Prostate gland (tissue), 2 donors: Measurements from ENCODE around the gene TTLL6. TPM values are rescaled to one million over a fixed set of nuclear protein-coding genes. Genes with fewer than 3 reads are reported as not detected.

ENCODE experiments used
- DNase-seq: peaks from one replicate; pipeline ENCODE4 v3.0.0-alpha.2; 2019; ENCODE audit warnings: low spot score
- H3K27ac ChIP-seq, 2 donors: fragments of 200-600 bp; sonication (generic); 2 replicates each; pipeline ENCODE4 v1.5.1; 2017 to 2019
- H3K27me3 ChIP-seq: fragments of 200-600 bp; sonication (generic); replicated peaks from 2 replicates; pipeline ENCODE4 v1.5.1; 2019; ENCODE audit not compliant: insufficient read depth
- H3K36me3 ChIP-seq, 2 donors: fragments of 200-600 bp; sonication (generic); 1 replicate in 1 of 2; 2 replicates in 1 of 2; pipeline versions ENCODE4 v1.5.1 to v1.8.1; 2017 to 2019
- H3K4me1 ChIP-seq: fragments of 200-600 bp; sonication (generic); replicated peaks from 2 replicates; pipeline ENCODE4 v1.5.1; 2019
- H3K4me3 ChIP-seq, 2 donors: fragments of 200-600 bp; sonication (generic); 2 replicates each; pipeline ENCODE4 v1.5.1; 2017 to 2019
- H3K9me3 ChIP-seq: fragments of 200-600 bp; sonication (generic); 2 replicates; pipeline ENCODE4 v1.5.1; 2017
- CTCF ChIP-seq, 4 experiments: fragments of 200-600 bp in 2 of 4; fragments of 450-650 bp in 2 of 4; sonication (generic) in 2 of 4; IDR thresholded peaks; 1 replicate in 3 of 4; 2 replicates in 1 of 4; pipeline ENCODE4 v1.5.1; 2016 to 2019; ENCODE audit warnings: antibody characterized with exemption in 4 of 4, mild to moderate bottlenecking in 2 of 4, moderate library complexity in 2 of 4
- POLR2A ChIP-seq: fragments of 450-650 bp; IDR thresholded peaks from one replicate; pipeline ENCODE4 v1.6.1; 2016; ENCODE audit warnings: antibody characterized with exemption, mild to moderate bottlenecking
- POLR2AphosphoS5 ChIP-seq: sonication (generic); formaldehyde crosslinking; IDR thresholded peaks from one replicate; pipeline ENCODE4 v1.6.1; 2017; ENCODE audit warnings: antibody characterized with exemption
- WGBS: methylation state at CpG from one replicate; pipeline ENCODE4 v1.1.5; 2018; 5-methylcytosine and 5-hydroxymethylcytosine counted together
- intact Hi-C: fragments of 100-400 bp; cut with DNase I; formaldehyde crosslinking; loops from one replicate; pipeline ENCODE4 v1.14.2; 2022
- total RNA-seq, 2 donors: library from RNA; depleted of rRNA; stranded (reverse); fragments of >200 nt; gene quantifications; one replicate each; pipeline ENCODE4 v1.1.0, GENCODE V29; 2016

The TTLL6 gene
- total RNA-seq, 2 donors from 2014 or later: 0.23 to 4.0 TPM

- Histone ChIP-seq H3K4me1 (peaks cover 5% of the 10 kb centered on the region), H3K9me3 (no peaks in the 10 kb centered on the region), H3K36me3 (no peaks in the 10 kb centered on the region), H3K27ac (peak within 1 kb of the TSS; percentile 97 to 98), H3K4me3 (peak within 1 kb of the TSS; percentile 55 to 63), H3K27me3 (no peaks in the 10 kb centered on the region)
- intact Hi-C loops: loop anchor here (10.0 kb wide), 1 partner anchor 162 kb away; no protein-coding TSS in a partner anchor
- peak; percentile 86 for DNase-seq
- no peak for TF ChIP-seq POLR2A
- TF ChIP-seq CTCF (IDR thresholded peaks at IDR 0.05): no peak
- no peak for TF ChIP-seq POLR2AphosphoS5
- 5% methylated on average over 20 of the region's 21 CpGs for WGBS
Measured at GRCh38 chr17:48722915-48723422, 94.1 kb downstream of the TTLL6 start, which contains the start of gene PRAC2. PRAC2 (plus strand) TSS chr17:48723185; CDS start chr17:48724411, 1,226 bp downstream.

- peaks cover 5% of the 10 kb centered on the region for H3K4me1 ChIP-seq
- intact Hi-C loops: loop anchor here (10.0 kb wide), 1 partner anchor 162 kb away; no protein-coding TSS in a partner anchor
- H3K36me3 ChIP-seq: no peaks in the 10 kb centered on the region
- TF ChIP-seq CTCF (IDR thresholded peaks at IDR 0.05) (no peak), POLR2AphosphoS5 (peak; percentile 68), POLR2A (peak; percentile 82)
- H3K4me3 ChIP-seq: peak within 1 kb of the TSS; percentile 55 to 63
- WGBS: 4% methylated on average over 21 of the region's 21 CpGs
- H3K27me3 ChIP-seq: no peaks in the 10 kb centered on the region
- no peaks in the 10 kb centered on the region for H3K9me3 ChIP-seq
- H3K27ac ChIP-seq: peak within 1 kb of the TSS; percentile 97 to 98
- peak; percentile 93 for DNase-seq
Measured at GRCh38 chr17:48722201-48722907, 94.7 kb downstream of the TTLL6 start, which contains the start of gene PRAC1. PRAC1 (minus strand) TSS chr17:48722518; CDS start chr17:48722392, 126 bp downstream.

- no peaks in the 10 kb centered on the region for H3K36me3 ChIP-seq
- peak overlapping the region; percentile 97 to 98 for H3K27ac ChIP-seq
- no peaks in the 10 kb centered on the region for H3K27me3 ChIP-seq
- peak overlapping the region; percentile 55 to 63 for H3K4me3 ChIP-seq
- 42% methylated on average over 1 of the region's 1 CpG for WGBS
- DNase-seq: peak; percentile 56
- TF ChIP-seq POLR2AphosphoS5: no peak
- TF ChIP-seq POLR2A: peak; percentile 32
- H3K9me3 ChIP-seq: no peaks in the 10 kb centered on the region
- intact Hi-C loops: loop anchor here (10.0 kb wide), 1 partner anchor 164 kb away; no protein-coding TSS in a partner anchor
- H3K4me1 ChIP-seq: peaks cover 5% of the 10 kb centered on the region
Measured at GRCh38 chr17:48721009-48721402, 96.0 kb downstream of the TTLL6 start.

GRCh38 chr17:48720266-48721008, 96.6 kb downstream of the TTLL6 start:
- DNase-seq: no peak
- intact Hi-C loops: loop anchor here (10.0 kb wide), 1 partner anchor 164 kb away; no protein-coding TSS in a partner anchor
- peak overlapping the region; percentile 97 to 98 for H3K27ac ChIP-seq
- H3K9me3 ChIP-seq: no peaks in the 10 kb centered on the region
- peaks cover 5% of the 10 kb centered on the region for H3K4me1 ChIP-seq
- no peaks in the 10 kb centered on the region for H3K36me3 ChIP-seq
- 11% methylated on average over 11 of the region's 11 CpGs for WGBS
- peak overlapping the region; percentile 55 to 63 for H3K4me3 ChIP-seq
- H3K27me3 ChIP-seq: no peaks in the 10 kb centered on the region
- TF ChIP-seq POLR2A (no peak), POLR2AphosphoS5 (no peak), CTCF (IDR thresholded peaks at IDR 0.05) (no peak)
